ENCODE results near the gene MATN1.

Gene MATN1

GRCh38 chr1:30718636-30719405 is 4.6 kb downstream of the MATN1 start:
- Histone ChIP-seq H3K79me2 (no peaks in the 10 kb centered on the region), H3K27me3 (ENCODE audit: control insufficient read depth, insufficient read depth, low read length) (no peaks in the 10 kb centered on the region), H3K9ac (no peak overlapping the region), H3K9me3 (ENCODE audit: control insufficient read depth, low read length) (no peaks in the 10 kb centered on the region), H3K4me3 (ENCODE audit: low read depth, low read length) (peak overlapping the region; percentile 61), H3K36me3 (ENCODE audit: control insufficient read depth, insufficient read depth, low read length) (no peaks in the 10 kb centered on the region), H3K27ac (peak overlapping the region; percentile 93), H3K4me2 (ENCODE audit: low read length) (peak overlapping the region; percentile 97), H2AFZ (peak overlapping the region; percentile 93), H3K4me1 (no peaks in the 10 kb centered on the region)
- TF ChIP-seq, protein P1, sequence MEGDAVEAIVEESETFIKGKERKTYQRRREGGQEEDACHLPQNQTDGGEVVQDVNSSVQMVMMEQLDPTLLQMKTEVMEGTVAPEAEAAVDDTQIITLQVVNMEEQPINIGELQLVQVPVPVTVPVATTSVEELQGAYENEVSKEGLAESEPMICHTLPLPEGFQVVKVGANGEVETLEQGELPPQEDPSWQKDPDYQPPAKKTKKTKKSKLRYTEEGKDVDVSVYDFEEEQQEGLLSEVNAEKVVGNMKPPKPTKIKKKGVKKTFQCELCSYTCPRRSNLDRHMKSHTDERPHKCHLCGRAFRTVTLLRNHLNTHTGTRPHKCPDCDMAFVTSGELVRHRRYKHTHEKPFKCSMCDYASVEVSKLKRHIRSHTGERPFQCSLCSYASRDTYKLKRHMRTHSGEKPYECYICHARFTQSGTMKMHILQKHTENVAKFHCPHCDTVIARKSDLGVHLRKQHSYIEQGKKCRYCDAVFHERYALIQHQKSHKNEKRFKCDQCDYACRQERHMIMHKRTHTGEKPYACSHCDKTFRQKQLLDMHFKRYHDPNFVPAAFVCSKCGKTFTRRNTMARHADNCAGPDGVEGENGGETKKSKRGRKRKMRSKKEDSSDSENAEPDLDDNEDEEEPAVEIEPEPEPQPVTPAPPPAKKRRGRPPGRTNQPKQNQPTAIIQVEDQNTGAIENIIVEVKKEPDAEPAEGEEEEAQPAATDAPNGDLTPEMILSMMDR (IDR thresholded peaks at IDR 0.05) = peak; percentile 89

DNA sequence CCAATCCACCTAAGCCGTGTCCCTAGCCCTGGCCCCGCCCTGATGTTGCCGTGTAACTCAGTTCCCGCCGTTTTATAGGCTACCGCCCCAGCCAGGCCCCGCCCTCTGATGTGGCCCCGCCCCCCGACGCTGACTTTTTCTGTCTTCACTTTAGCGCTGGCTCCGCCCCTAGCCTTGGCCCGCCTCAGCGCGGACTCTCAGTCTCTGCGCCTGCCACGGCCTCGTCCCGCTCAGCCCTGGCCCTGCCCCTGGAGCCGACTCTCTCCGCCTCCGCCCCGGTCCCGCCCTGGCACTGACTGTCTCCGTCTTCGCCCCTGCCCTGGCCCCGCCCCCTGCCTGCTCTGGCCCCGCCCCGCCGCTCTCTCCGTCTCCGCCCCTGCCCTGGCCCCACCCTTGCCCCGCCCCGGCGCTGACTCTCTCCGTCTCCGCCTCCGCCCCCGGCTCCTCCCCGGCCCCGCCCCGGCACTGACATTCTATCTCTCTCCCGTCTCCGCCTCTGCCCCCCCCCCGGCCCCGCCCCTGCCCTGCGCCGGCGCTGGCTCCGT is 5.2 kb downstream of the MATN1 start:
- Histone ChIP-seq H3K4me2 (ENCODE audit: low read length) (no peak overlapping the region), H3K4me3 (ENCODE audit: low read depth, low read length) (peak overlapping the region; percentile 31), H3K27ac (peak overlapping the region; percentile 47), H2AFZ (no peak overlapping the region), H3K9me3 (ENCODE audit: control insufficient read depth, low read length) (no peaks in the 10 kb centered on the region), H3K79me2 (no peaks in the 10 kb centered on the region), H3K27me3 (ENCODE audit: control insufficient read depth, insufficient read depth, low read length) (no peaks in the 10 kb centered on the region), H3K9ac (no peak overlapping the region), H3K4me1 (no peaks in the 10 kb centered on the region), H3K36me3 (ENCODE audit: control insufficient read depth, insufficient read depth, low read length) (no peaks in the 10 kb centered on the region)
- TF ChIP-seq, protein P1 (IDR thresholded peaks at IDR 0.05) = no peak

GRCh38 chr1:30716646-30717045 is 6.7 kb downstream of the MATN1 start:
- TF ChIP-seq, protein P1 (IDR thresholded peaks at IDR 0.05) = no peak
- H3K36me3 ChIP-seq (ENCODE audit: control insufficient read depth, insufficient read depth, low read length) = no peaks in the 10 kb centered on the region
- H3K4me1 ChIP-seq = no peaks in the 10 kb centered on the region
- no peak overlapping the region for H3K4me2 ChIP-seq (ENCODE audit: low read length)
- no peak overlapping the region for H3K9ac ChIP-seq
- no peaks in the 10 kb centered on the region for H3K27me3 ChIP-seq (ENCODE audit: control insufficient read depth, insufficient read depth, low read length)
- H3K4me3 ChIP-seq (ENCODE audit: low read depth, low read length) = no peak overlapping the region
- H3K27ac ChIP-seq = no peak overlapping the region
- H3K79me2 ChIP-seq = no peaks in the 10 kb centered on the region
- H2AFZ ChIP-seq = no peak overlapping the region
- H3K9me3 ChIP-seq (ENCODE audit: control insufficient read depth, low read length) = no peaks in the 10 kb centered on the region

DNA sequence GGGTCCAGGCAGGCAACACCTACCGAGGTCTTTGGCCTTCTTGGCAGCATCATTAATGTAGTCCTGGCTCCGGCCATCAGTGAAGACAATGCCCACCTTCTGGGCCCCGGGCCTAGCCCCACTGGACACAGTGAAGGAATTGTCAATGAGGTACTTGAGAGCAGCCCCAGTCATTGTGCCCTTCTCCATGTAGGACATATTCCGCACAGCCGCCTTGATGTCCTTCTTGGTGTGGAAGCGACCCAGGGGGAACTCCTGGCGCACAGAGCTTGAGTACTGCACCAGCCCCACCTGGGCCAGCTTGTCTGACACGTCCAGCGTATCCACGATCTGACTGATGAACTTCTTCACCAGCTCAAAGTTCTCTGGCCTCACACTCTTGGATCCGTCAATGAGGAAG is 7.5 kb downstream of the MATN1 start:
- no peak overlapping the region for H3K27ac ChIP-seq
- no peak overlapping the region for H3K4me3 ChIP-seq (ENCODE audit: low read depth, low read length)
- H3K9me3 ChIP-seq (ENCODE audit: control insufficient read depth, low read length) = no peaks in the 10 kb centered on the region
- TF ChIP-seq, protein P1 (IDR thresholded peaks at IDR 0.05) = no peak
- H3K36me3 ChIP-seq (ENCODE audit: control insufficient read depth, insufficient read depth, low read length) = no peaks in the 10 kb centered on the region
- H3K27me3 ChIP-seq (ENCODE audit: control insufficient read depth, insufficient read depth, low read length) = no peaks in the 10 kb centered on the region
- H3K4me1 ChIP-seq = no peaks in the 10 kb centered on the region
- H2AFZ ChIP-seq = no peak overlapping the region
- no peak overlapping the region for H3K4me2 ChIP-seq (ENCODE audit: low read length)
- H3K79me2 ChIP-seq = no peaks in the 10 kb centered on the region
- H3K9ac ChIP-seq = no peak overlapping the region

GRCh38 chr1:30715216-30715615 is 8.2 kb downstream of the MATN1 start:
- Histone ChIP-seq H3K4me1 (no peaks in the 10 kb centered on the region), H3K9me3 (ENCODE audit: control insufficient read depth, low read length) (no peaks in the 10 kb centered on the region), H3K4me2 (ENCODE audit: low read length) (no peak overlapping the region), H3K4me3 (ENCODE audit: low read depth, low read length) (no peak overlapping the region), H3K27me3 (ENCODE audit: control insufficient read depth, insufficient read depth, low read length) (no peaks in the 10 kb centered on the region), H3K9ac (no peak overlapping the region), H3K79me2 (no peaks in the 10 kb centered on the region), H3K36me3 (ENCODE audit: control insufficient read depth, insufficient read depth, low read length) (no peaks in the 10 kb centered on the region), H2AFZ (no peak overlapping the region), H3K27ac (no peak overlapping the region)
- TF ChIP-seq, protein P1 (IDR thresholded peaks at IDR 0.05) = no peak

Measured in parathyroid adenoma (tissue), 2 donors.